K562 (cell line): Measurements from ENCODE around the gene EMC8. TPM values are rescaled to one million over a fixed set of nuclear protein-coding genes. Genes with fewer than 3 reads are reported as not detected.

ENCODE experiments used
- ATAC-seq: fragments of 200-7000 bp; cut with Tn5 transposase; 3 replicates; pipeline ENCODE4 v1.9.1; 2020; ENCODE audit warnings: moderate library complexity
- BruUV-seq: library from RNA; stranded (reverse); fragments of 400-500 nt; replicated peaks from 2 replicates; lab custom pipeline; 2021; lab: Mats Ljungman, UMichigan
- CTCF ChIA-PET: fragments of 300-600 bp; formaldehyde crosslinking; extraction: SDS; loops from one replicate; lab custom pipeline; 2021; ENCODE audit warnings: low intra/inter-chr PET ratio; lab: Yijun Ruan, JAX
- POLR2A ChIA-PET: fragments of 300-600, 350-650 bp; sonication (Branson Sonifier 250); formaldehyde crosslinking; extraction: SDS; loops from one replicate; lab custom pipeline; 2021; ENCODE audit warnings: antibody characterized with exemption, inconsistent platforms; lab: Yijun Ruan, JAX
- DNase-seq, 4 experiments: peaks; one replicate each; pipeline versions ENCODE4 v3.0.0 to v3.0.0-alpha.2; 2011 to 2018; ENCODE audit warnings: low spot score in 3 of 4, mixed read lengths in 3 of 4; ENCODE audit errors: extremely low read depth in 1 of 4
- FAIRE-seq: peaks from 2 replicates; lab custom pipeline; 2011; peaks lifted over from hg19 to GRCh38; lab: Jason Lieb, UNC
- H2AFZ ChIP-seq: 2 replicates; pipeline ENCODE4 v1.6.0; 2011; ENCODE audit warnings: low read depth, low read length, control low read depth, inconsistent platforms
- H3K27ac ChIP-seq: fragments of 200-600 bp; 3 replicates; pipeline ENCODE4 v1.8.0; 2011; ENCODE audit warnings: low read depth, mild to moderate bottlenecking, control low read depth, inconsistent platforms, low read length, moderate library complexity, mixed read lengths; ENCODE audit errors: extremely low read depth
- H3K27me3 ChIP-seq, 2 experiments: fragments of 300-600 bp in 1 of 2; 2 replicates in 1 of 2; 3 replicates in 1 of 2; pipeline versions ENCODE4 v1.6.0 to v1.8.0; 2011; ENCODE audit warnings: inconsistent platforms in 2 of 2, low read length in 2 of 2, mild to moderate bottlenecking in 1 of 2, mixed read lengths in 1 of 2, moderate library complexity in 1 of 2; ENCODE audit not compliant: control insufficient read depth in 2 of 2, insufficient read depth in 2 of 2
- H3K36me3 ChIP-seq: fragments of 300-600 bp; 3 replicates; pipeline ENCODE4 v1.8.0; 2011; ENCODE audit warnings: mild to moderate bottlenecking, low read length, inconsistent platforms; ENCODE audit not compliant: control insufficient read depth, insufficient read depth
- H3K4me1 ChIP-seq, 2 experiments: fragments of 200-600 bp in 1 of 2; replicated peaks in 1 of 2; 2 replicates in 1 of 2; 3 replicates in 1 of 2; pipeline versions ENCODE4 v1.5.1 to v1.8.0; 2011; ENCODE audit warnings: inconsistent platforms in 2 of 2, low read length in 2 of 2, mild to moderate bottlenecking in 1 of 2, mixed read lengths in 1 of 2, moderate library complexity in 1 of 2; ENCODE audit not compliant: control insufficient read depth in 2 of 2, insufficient read depth in 2 of 2
- H3K4me2 ChIP-seq: 2 replicates; pipeline ENCODE4 v1.6.1; 2011; ENCODE audit warnings: low read length, control low read depth, inconsistent platforms, mixed read lengths; ENCODE audit not compliant: insufficient read depth
- H3K4me3 ChIP-seq: fragments of 200-600 bp; sonication (generic), shearing (Covaris generic); 2 replicates; pipeline ENCODE4 v1.5.1; 2016; ENCODE audit warnings: control low read depth, inconsistent platforms
- H3K79me2 ChIP-seq: fragments of 200-600 bp; 3 replicates; pipeline ENCODE4 v1.8.0; 2011; ENCODE audit warnings: low read length, inconsistent platforms; ENCODE audit not compliant: control insufficient read depth, insufficient read depth
- H3K9ac ChIP-seq, 2 experiments: 2 replicates each; pipeline versions ENCODE4 v1.6.0 to v1.6.1; 2011; ENCODE audit warnings: low read depth in 2 of 2, low read length in 2 of 2, control low read depth in 1 of 2, inconsistent platforms in 1 of 2, mild to moderate bottlenecking in 1 of 2, mixed read lengths in 1 of 2; ENCODE audit not compliant: insufficient read depth in 1 of 2
- H3K9me1 ChIP-seq: one replicate; pipeline ENCODE4 v1.6.0; 2011; ENCODE audit warnings: inconsistent platforms, mild to moderate bottlenecking, low read length, moderate library complexity; ENCODE audit not compliant: control insufficient read depth, insufficient read depth
- H3K9me3 ChIP-seq: replicated peaks from 2 replicates; pipeline ENCODE4 v1.5.1; 2011; ENCODE audit warnings: low read depth, low read length, inconsistent platforms; ENCODE audit not compliant: control insufficient read depth, insufficient read depth
- H4K20me1 ChIP-seq: replicated peaks from 2 replicates; pipeline ENCODE4 v1.6.1; 2011; ENCODE audit warnings: low read length, inconsistent platforms, mixed read lengths; ENCODE audit not compliant: control insufficient read depth, insufficient read depth
- MEF2A ChIP-seq: IDR thresholded peaks from 2 replicates; pipeline ENCODE4 v1.6.1; 2011; ENCODE audit warnings: low read depth, mild to moderate bottlenecking, low read length, moderate library complexity; ENCODE audit not compliant: control insufficient read depth
- SMARCA5 ChIP-seq: fragments of 450-650 bp; IDR thresholded peaks from 2 replicates; pipeline ENCODE4 v1.6.1; 2016
- STAG1 ChIP-seq: sonication (generic); formaldehyde crosslinking; IDR thresholded peaks from 2 replicates; pipeline ENCODE4 v1.5.0; 2020; ENCODE audit warnings: missing genetic modification reagents, borderline replicate concordance
- ZNF324 ChIP-seq: fragments of 250-450 bp; sonication (Bioruptor Pico); IDR thresholded peaks from 2 replicates; pipeline ENCODE4 v1.4.0; 2020; ENCODE audit warnings: mild to moderate bottlenecking
- WGBS: fragments of 100-300 bp; shearing (Covaris generic); methylation state at CpG from one replicate; pipeline ENCODE4 v1.1.6; 2016; ENCODE audit warnings: low coverage, mixed read lengths; ENCODE audit not compliant: insufficient coverage; ENCODE audit errors: missing lambda C conversion rate; 5-methylcytosine and 5-hydroxymethylcytosine counted together
- in situ Hi-C: fragments of 300-500 bp; cut with MboI; formaldehyde crosslinking; loops from 4 replicates; pipeline ENCODE4 v1.15.0; 2018; ENCODE audit warnings: inconsistent platforms, mixed read lengths
- intact Hi-C: fragments of 100-400 bp; cut with micrococcal nuclease; formaldehyde crosslinking; loops from 2 replicates; pipeline ENCODE4 v1.14.2; 2022
- polyA plus RNA-seq, 8 experiments: library from polyadenylated mRNA; depleted of rRNA in 4 of 8; stranded (reverse) in 5 of 8; unstranded in 3 of 8; fragments of >200 nt; fragmentation: Nextera tagmentation in 2 of 8; fragmentation: Illumina TruSeq in 1 of 8; extraction: Ambion mirVana in 2 of 8; extraction: Trizol in 1 of 8; gene quantifications; 2 replicates each; pipeline versions ENCODE4 v1.2.1 to v1.2.3, GENCODE V29; 2011 to 2014; ENCODE audit warnings: inconsistent platforms in 1 of 8, missing spikeins in 1 of 8
- total RNA-seq, 7 experiments: library from RNA; depleted of rRNA in 6 of 7; stranded (reverse); fragments of >200 nt in 6 of 7; fragmentation: Illumina TruSeq in 2 of 7; extraction: Trizol in 2 of 7; gene quantifications; 2 replicates each; pipeline versions ENCODE4 v1.2.1 to v1.2.3, GENCODE V29; 2011 to 2021; ENCODE audit warnings: low replicate concordance in 1 of 7
- TF ChIP-seq, protein P1 (sequence below): fragments of 200-800 bp; sonication (Bioruptor generic); IDR thresholded peaks from 2 replicates; pipeline ENCODE4 v1.6.1; 2017; ENCODE audit warnings: missing genetic modification characterization, missing compliant biosample characterization

The EMC8 gene
- total and polyA plus RNA-seq, 9 of the 15 experiments (the other 6 are each of a cell fraction or from before 2014, with no cell fraction given), result 11.4 to 81.8 (median 48.6) TPM

DNA sequence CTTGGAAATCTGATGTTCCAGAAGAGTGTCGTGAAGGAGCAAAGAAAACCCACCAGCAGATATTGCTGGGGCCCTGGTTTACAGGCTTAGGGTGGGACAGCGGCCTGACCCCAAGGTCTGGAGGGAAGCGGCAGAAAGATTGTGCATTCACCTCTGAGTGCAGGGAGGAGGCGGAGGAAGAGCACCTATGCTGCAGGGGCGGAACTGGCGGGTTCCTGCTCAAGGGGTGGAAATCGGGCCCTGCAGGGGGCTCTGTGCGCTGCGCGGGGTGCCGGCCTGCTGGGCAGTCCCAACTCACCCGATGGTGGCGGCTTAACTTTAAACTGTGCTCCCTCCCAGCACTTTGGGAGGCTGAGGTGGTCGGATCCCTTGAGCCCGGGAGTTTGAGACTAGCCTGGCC lies 47.7 kb upstream of the EMC8 start:
- BruUV-seq, result no TSS peak
- no peak overlapping the region for H2AFZ ChIP-seq
- H4K20me1 ChIP-seq, result peaks cover 3% of the 10 kb centered on the region; the same call in 1 of the 2 replicates
- peaks cover 0 to 17% of the 10 kb centered on the region in 2 experiments; a peak in 3 of 5 replicates for H3K4me1 ChIP-seq
- no peak overlapping the region for H3K4me3 ChIP-seq
- H3K79me2 ChIP-seq, result no peaks in the 10 kb centered on the region
- POLR2A ChIA-PET, result no interaction called here
- FAIRE-seq (no peak), DNase-seq (no peak), ATAC-seq (no peak)
- no peaks in the 10 kb centered on the region; the same call in 1 of the 2 replicates for H3K9me3 ChIP-seq
- no peak overlapping the region for H3K27ac ChIP-seq
- in situ Hi-C loops (no loop called here), intact Hi-C loops (no loop called here)
- CTCF ChIA-PET, result no interaction called here
- WGBS, result 15% methylated on average over 13 of the region's 15 CpGs
- peaks cover 55 to 88% of the 10 kb centered on the region in 2 experiments for H3K27me3 ChIP-seq
- H3K4me2 ChIP-seq, result no peak overlapping the region
- H3K9ac ChIP-seq, result no peak overlapping the region
- no peaks in the 10 kb centered on the region for H3K9me1 ChIP-seq
- no peaks in the 10 kb centered on the region for H3K36me3 ChIP-seq
- no peak for TF ChIP-seq SMARCA5
- TF ChIP-seq, protein P1, sequence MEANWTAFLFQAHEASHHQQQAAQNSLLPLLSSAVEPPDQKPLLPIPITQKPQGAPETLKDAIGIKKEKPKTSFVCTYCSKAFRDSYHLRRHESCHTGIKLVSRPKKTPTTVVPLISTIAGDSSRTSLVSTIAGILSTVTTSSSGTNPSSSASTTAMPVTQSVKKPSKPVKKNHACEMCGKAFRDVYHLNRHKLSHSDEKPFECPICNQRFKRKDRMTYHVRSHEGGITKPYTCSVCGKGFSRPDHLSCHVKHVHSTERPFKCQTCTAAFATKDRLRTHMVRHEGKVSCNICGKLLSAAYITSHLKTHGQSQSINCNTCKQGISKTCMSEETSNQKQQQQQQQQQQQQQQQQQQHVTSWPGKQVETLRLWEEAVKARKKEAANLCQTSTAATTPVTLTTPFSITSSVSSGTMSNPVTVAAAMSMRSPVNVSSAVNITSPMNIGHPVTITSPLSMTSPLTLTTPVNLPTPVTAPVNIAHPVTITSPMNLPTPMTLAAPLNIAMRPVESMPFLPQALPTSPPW (CRISPR knock-in tag), result no peak
- TF ChIP-seq STAG1 (CRISPR knock-in tag), result no peak
- no peak for TF ChIP-seq ZNF324 (CRISPR knock-in tag)

DNA sequence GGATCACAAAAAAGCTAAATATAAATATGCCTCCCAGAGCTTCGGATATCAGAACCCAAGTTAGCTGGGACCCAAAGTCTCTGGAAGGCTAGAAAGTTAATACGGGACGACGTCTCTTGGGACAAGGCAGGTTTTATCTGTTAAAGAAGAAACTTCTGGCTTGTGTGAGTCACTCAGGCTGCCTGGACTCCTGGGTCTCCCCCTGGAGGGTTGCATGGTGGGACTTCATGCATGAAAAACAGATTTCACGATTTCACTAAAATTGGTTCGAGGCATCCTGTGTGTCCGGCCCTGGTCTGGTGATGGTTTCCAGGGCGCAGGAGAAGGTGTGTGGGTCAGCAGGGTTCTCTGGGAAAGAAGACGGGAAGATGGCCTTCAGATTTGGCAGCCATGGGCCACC lies 47.1 kb upstream of the EMC8 start:
- 4% methylated on average over 9 of the region's 9 CpGs for WGBS
- H3K36me3 ChIP-seq, result no peaks in the 10 kb centered on the region
- H3K9me3 ChIP-seq, result no peaks in the 10 kb centered on the region; the same call in 1 of the 2 replicates
- ATAC-seq (no peak), DNase-seq (no peak), FAIRE-seq (no peak)
- intact Hi-C loops, result no loop called here
- ChIA-PET POLR2A (interaction anchor here (1.0 kb wide), 1 partner anchor 36 kb away, joined by 4 read pairs; no protein-coding TSS in a partner anchor), CTCF (no interaction called here)
- no peak overlapping the region for H2AFZ ChIP-seq
- peaks cover 0 to 17% of the 10 kb centered on the region in 2 experiments; a peak in 3 of 5 replicates for H3K4me1 ChIP-seq
- BruUV-seq, result no TSS peak
- no peak overlapping the region for H3K9ac ChIP-seq
- no peak overlapping the region for H3K27ac ChIP-seq
- H3K4me3 ChIP-seq, result no peak overlapping the region
- no peaks in the 10 kb centered on the region for H3K9me1 ChIP-seq
- peaks cover 3% of the 10 kb centered on the region; the same call in 1 of the 2 replicates for H4K20me1 ChIP-seq
- H3K27me3 ChIP-seq, result peaks cover 57 to 88% of the 10 kb centered on the region in 2 experiments
- H3K4me2 ChIP-seq, result no peak overlapping the region
- H3K79me2 ChIP-seq, result no peaks in the 10 kb centered on the region
- in situ Hi-C loops, result no loop called here
- no peak for TF ChIP-seq MEF2A
